NCI-H226 (cell line): Measurements from ENCODE around the gene GSG1L.
"Not testable (repeated sequence)": the region's sequence is repeated elsewhere in the genome, so short reads cannot be mapped to it uniquely, and the experiment has no call there.

Experiments
- DNase-seq: peaks from one replicate; pipeline ENCODE4 v3.0.0-alpha.2; 2015

Gene GSG1L

GRCh38 chr16:27977966-27978365, 85.5 kb downstream of the GSG1L start:
- peak; percentile 71 for DNase-seq

DNA sequence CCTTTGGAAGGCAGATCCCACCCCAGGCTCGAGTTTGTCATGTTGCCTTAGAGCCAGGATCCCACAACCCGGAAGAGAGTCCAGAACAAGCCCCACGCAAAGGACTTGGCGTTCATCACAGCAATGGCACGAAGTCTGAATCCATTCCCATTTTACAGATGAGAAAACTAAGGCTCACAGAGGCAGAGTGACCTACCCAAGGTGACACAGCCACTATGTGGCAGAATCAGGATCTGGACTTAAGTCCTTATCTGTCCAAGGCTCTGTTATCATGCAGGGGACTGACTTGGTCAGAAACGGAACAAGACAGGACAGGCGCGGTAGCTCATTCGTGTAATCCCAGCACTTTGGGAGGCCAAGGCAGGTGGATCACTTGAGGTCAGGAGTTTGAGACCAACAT, 86.5 kb downstream of the GSG1L start:
- DNase-seq, result no peak

GRCh38 chr16:27974896-27975540, 88.5 kb downstream of the GSG1L start:
- DNase-seq, result no peak

- DNase-seq, result no peak
Measured at GRCh38 chr16:27973678-27974077, 89.8 kb downstream of the GSG1L start.

DNA sequence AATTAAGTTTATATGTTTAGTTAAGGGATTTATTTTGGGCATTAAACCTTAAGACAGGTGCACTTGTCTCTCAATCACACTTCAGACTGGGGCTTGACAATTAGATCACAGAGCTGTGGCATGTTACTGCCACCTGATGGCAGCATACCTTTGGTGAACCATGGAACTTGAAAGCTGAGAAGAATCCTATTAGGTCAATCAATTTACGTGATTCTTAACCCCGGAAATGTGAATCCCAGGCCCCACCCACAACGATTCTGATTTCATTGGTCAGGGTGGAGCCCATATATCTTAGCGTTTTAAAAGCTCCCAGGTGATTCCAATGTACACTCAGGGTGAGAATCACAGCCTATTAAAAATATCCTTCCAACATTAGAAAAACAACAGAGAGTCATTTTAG, 91.0 kb downstream of the GSG1L start:
- peak; percentile 41 for DNase-seq

- no peak for DNase-seq
Measured at GRCh38 chr16:27969574-27969973, 93.9 kb downstream of the GSG1L start.

- DNase-seq, result no peak
Measured at GRCh38 chr16:27967169-27967568, 96.3 kb downstream of the GSG1L start.

DNA sequence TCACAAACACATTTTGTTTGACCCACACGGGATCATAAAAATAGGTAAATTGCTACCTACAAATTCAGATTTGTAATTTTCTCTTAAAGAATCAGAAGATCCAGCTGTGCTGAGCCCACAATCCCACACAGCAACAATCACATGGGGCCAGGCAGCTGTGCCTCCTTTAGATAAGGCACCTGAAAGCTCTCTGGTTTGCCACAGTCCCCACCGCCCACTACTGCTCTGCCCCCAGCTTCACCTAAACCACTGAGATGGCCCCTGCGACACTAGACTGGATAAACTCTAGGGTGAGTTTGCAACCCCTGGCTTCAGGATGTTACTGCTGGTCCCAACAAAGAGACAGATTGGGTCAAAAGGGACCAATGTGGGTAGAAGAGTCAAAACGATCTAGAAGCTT, 96.8 kb downstream of the GSG1L start:
- DNase-seq, result no peak

DNA sequence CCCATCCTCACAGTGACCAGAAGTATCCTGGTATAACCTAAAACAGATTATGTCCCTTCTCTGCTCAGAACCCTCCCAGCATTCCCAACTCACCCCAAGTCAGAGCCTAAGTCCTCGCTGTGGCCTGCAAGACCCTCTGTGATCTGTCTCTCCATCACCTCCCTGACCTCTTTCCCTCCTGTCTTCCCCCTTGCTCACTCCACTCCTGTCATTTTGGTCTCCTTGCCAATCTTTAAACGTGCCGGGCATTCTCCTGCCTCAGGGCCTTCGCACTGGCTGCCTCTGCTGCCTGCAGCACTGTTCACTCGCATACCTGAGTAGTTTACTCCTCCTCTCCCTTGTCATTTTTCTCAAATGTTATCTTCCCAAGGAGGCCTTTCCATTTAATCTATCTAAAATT, 97.7 kb downstream of the GSG1L start:
- no peak for DNase-seq

DNA sequence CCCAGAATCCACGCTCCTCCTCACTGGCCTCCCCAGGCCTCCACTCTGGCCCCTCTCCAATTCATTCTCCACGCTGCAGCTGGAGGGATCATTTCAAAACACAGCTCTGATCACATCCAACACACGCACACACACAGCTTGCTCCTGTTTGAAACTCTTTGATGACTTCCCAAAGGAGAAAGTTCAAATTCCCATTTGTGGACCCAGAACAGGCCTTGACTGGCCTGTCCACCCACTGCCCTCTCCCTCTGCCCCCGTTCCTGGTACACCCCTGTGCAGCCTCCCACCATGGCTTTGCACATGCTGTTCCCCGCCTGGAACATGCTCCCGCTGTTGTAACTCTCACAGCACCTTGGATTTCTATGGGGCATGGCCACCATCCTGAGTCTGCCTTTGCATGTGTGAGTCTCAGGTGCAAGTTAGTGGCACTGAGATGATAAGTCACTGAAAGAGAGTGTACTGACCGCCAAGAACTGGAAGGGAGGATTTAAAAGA, 100.0 kb downstream of the GSG1L start:
- no peak for DNase-seq

- DNase-seq, result no peak
Measured at GRCh38 chr16:27962197-27962596, 101.3 kb downstream of the GSG1L start.

- DNase-seq, result no peak
Measured at GRCh38 chr16:27961296-27961620, 102.3 kb downstream of the GSG1L start.

DNA sequence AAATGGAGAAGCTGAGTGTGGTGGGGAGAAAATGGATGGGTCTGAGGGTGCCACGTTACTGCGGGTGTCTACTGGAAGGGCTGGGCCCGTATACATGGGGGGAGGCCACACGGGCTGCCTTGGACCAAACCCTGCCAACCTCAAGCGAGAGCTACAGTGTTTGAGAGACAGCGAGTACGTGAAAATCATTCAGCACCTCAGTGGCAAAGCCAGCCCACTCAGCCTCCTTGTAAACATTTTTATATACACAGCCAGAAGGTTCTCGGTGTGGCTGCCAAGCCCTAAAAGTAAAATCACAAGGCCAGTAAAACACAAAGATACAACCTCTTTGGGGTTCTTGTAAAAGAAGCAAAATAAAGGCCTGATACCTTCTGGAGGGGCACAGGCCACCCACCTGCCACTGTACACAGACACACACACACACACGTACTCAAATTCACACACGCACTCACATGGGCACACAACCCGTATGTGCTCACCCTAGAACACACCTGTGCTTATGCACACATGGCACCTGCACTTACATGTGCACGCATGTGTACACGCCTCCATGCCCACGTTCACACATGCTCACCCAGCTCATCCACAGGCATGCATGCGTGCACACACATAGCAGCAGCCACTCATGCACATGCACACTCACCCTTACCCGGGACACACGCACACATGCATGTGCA, 102.8 kb downstream of the GSG1L start:
- DNase-seq, result no peak

DNA sequence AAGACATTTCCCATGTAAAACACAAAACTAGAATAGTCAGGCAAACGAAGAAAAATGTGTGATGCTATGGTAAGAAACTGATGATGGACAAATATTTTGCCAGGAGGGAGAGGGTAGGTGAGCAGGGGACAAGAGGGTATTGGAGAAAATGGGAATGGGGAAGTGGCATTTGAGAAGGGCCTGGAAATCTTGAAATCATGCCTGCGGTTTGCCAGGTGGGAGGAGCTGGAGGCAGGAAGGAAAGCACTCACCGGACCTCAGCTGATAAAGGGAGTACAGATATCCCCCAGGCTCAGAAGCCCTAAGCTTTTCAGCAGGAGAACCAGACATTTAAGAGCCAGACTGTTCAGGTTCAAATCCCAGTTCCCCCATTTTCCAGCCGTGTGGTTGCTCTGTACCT, 103.6 kb downstream of the GSG1L start:
- DNase-seq, result no peak

GRCh38 chr16:27954191-27954590, 109.3 kb downstream of the GSG1L start:
- DNase-seq, result no peak

- no peak for DNase-seq
Measured at GRCh38 chr16:27952811-27953210, 110.7 kb downstream of the GSG1L start.

DNA sequence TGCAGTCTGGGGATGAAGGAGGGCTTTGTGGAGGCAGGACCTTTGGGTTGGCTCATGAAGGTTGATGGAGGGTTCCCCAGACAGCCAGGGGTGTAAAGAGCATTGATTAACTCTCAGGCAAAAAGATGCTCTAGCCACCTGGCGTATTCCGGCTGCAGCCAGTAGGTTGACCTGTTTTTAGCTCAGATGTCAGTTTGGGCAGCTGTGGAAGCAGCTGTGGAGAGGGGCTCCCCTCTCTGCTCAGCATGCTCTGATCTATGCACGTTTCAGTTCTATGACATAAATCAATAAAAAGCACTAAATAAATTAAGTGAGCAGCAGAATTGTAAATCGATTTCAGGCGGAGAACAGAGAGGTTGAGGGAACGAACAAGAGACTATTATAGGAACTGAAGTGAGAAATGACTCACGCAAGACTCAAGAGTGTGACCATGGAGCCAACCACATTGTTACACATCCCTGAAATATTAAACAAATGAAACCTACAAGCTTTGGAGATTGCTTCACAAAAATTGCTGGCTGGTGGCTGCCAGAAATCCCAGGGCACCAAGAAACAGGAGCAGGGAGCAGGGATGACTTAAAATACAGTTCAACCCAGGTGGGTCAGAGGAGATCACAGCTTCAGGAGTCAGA, 111.9 kb downstream of the GSG1L start:
- no peak for DNase-seq

GRCh38 chr16:27950206-27950887, 113.2 kb downstream of the GSG1L start:
- no peak for DNase-seq

- no peak for DNase-seq
Measured at GRCh38 chr16:27947696-27948095, 115.8 kb downstream of the GSG1L start.

GRCh38 chr16:27945233-27945973, 118.1 kb downstream of the GSG1L start:
- DNase-seq, result no peak

DNA sequence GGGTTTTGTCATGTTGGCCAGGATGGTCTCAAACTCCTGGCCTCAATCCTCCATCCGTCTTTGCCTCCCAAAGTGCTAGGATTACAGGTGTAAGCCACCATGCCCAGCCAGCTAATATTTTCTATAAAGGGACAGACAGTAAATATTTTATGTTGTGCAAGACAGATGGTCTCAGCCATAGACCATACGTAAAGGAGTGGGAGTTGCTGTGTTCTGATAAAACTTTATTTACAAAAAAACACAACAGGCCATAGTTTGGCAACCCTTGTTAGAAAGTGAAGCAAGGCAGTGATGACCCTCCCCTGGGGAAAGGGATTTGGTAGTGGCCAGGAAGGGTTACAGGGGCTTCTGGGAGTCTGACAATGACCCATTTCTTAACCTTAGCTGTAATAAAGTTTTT, 119.7 kb downstream of the GSG1L start:
- no peak for DNase-seq

DNA sequence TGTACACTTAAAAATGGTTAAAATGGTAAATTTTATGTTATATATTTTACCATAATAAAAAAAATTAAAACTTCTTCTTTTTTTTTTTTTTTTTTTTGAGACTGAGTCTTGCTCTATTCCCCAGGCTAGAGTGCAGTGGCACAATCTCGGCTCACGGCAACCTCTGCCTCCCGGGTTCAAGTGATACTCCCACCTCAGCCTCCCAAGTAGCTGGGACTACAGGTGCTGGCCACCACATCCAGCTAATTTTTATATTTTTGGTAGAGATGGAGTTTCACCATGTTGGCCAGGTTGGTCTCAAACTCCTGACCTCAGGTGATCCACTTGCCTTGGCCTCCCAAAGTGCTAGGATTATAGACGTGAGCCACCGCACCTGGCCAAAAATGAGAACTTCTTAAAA, 121.4 kb downstream of the GSG1L start:
- DNase-seq, result not testable (repeated sequence)

DNA sequence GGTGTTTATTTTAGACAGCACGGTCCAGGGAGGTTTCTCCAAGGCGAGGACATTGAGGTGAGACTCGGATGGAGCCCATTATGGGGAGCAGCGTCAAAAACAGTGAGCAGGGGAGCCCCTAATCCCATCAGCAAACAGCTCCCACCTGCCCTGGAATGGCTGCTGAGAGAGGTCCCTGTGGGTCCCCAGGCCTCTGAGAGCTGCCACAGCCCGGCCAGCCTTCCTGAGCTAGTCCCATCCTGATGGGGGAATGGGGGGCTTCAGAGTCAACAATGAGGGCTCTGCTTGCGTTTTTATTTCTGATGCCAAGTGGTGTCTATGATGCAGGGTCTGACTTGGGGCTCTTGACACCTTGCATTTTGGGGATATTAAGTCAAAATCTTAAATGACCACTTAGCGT, 128.4 kb downstream of the GSG1L start:
- no peak for DNase-seq
